ENCODE measurements around the gene SPPL3. TPM values are rescaled to one million over a fixed set of nuclear protein-coding genes. Genes with fewer than 3 reads are reported as not detected.

The SPPL3 gene
- total RNA-seq, 1 experiment from 2014 or later = 32.5 TPM

GRCh38 chr12:120825337-120825736 is 78.8 kb downstream of the SPPL3 start (continued):
- TF ChIP-seq ATF6 (CRISPR knock-in tag; IDR thresholded peaks at IDR 0.05) = no peak
- no peak for TF ChIP-seq JAZF1 (CRISPR knock-in tag; IDR thresholded peaks at IDR 0.05)
- TF ChIP-seq OVOL2 (CRISPR knock-in tag; IDR thresholded peaks at IDR 0.05; ENCODE audit: borderline replicate concordance) = no peak
- no peak for TF ChIP-seq AR (CRISPR knock-in tag; IDR thresholded peaks at IDR 0.05)

DNA sequence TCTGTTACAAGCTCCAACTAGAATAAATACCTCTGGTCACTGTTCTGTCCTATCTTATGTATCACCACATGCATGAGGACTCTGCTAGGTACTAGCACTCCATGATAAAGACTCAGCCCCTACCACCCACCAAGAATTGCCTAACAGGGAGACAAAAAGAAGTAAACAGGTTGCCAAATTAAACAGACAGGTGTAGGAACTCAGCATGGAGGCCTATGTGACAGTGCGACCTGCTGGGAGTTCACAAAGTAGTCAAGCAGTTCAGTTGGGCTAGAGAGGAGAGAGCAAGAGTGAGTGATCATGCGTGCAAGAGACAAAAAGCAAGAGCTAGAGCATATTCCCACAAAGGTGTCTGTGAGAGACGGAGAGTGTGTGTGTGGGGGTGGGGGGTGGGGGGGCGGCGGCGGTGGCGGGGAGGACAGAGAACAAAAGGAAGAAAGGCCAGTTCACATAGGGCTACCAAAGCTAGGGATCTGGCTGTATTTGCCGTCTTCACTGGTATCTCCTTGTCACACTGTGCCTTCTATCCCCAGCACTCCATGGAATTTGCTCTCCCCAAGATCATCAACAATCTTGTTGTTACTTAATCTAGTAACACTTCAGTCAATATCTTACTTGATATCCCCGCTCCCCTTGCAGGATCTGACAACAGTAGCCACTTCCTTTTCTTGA is 81.2 kb downstream of the SPPL3 start:
- CTCF ChIA-PET = interaction anchor here (0.8 to 1.7 kb wide), 6 partner anchors 11 to 182 kb away, joined by 4 to 10 read pairs (median 4); no protein-coding TSS in a partner anchor
- POLR2A ChIA-PET = interaction anchor here (0.7 kb wide), 1 partner anchor 114 kb away, joined by 3 read pairs; no protein-coding TSS in a partner anchor
- Mint-ChIP-seq H3K27me3 (ENCODE audit: low read depth) (no peaks in the 10 kb centered on the region), H3K9me3 (no peaks in the 10 kb centered on the region), H3K4me3 (no peak overlapping the region; the same call in 1 of the 2 replicates), H3K36me3 (no peaks in the 10 kb centered on the region), H3K4me1 (peaks cover 27% of the 10 kb centered on the region), H3K27ac (peak overlapping the region; percentile 85)
- TF ChIP-seq ZNF423 (CRISPR knock-in tag; IDR thresholded peaks at IDR 0.05) = peak; percentile 26; the same call in 1 of the 2 replicates
- TF ChIP-seq HMGA2 (CRISPR knock-in tag; IDR thresholded peaks at IDR 0.05) = no peak
- no peak for TF ChIP-seq FOXJ3 (CRISPR knock-in tag; IDR thresholded peaks at IDR 0.05; ENCODE audit: borderline replicate concordance)
- ATAC-seq (peak; percentile 89), DNase-seq (ENCODE audit: low spot score) (peak; percentile 39)

GRCh38 chr12:120821878-120822277 is 82.3 kb downstream of the SPPL3 start:
- DNase-seq (ENCODE audit: low spot score) = no peak
- peaks cover 31% of the 10 kb centered on the region for H3K4me1 Mint-ChIP-seq
- no peak for ATAC-seq
- H3K9me3 Mint-ChIP-seq = no peaks in the 10 kb centered on the region
- H3K27me3 Mint-ChIP-seq (ENCODE audit: low read depth) = no peaks in the 10 kb centered on the region
- H3K36me3 Mint-ChIP-seq = no peaks in the 10 kb centered on the region
- H3K4me3 Mint-ChIP-seq = no peak overlapping the region
- no peak for TF ChIP-seq SOX15 (CRISPR knock-in tag; IDR thresholded peaks at IDR 0.05)
- TF ChIP-seq, protein P1, sequence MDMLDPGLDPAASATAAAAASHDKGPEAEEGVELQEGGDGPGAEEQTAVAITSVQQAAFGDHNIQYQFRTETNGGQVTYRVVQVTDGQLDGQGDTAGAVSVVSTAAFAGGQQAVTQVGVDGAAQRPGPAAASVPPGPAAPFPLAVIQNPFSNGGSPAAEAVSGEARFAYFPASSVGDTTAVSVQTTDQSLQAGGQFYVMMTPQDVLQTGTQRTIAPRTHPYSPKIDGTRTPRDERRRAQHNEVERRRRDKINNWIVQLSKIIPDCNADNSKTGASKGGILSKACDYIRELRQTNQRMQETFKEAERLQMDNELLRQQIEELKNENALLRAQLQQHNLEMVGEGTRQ (CRISPR knock-in tag; IDR thresholded peaks at IDR 0.05) = no peak
- TF ChIP-seq TEAD1 (CRISPR knock-in tag; IDR thresholded peaks at IDR 0.05) = no peak
- TF ChIP-seq TP53 (CRISPR knock-in tag; IDR thresholded peaks at IDR 0.05) = no peak
- TF ChIP-seq ZBTB21 (CRISPR knock-in tag; IDR thresholded peaks at IDR 0.05; ENCODE audit: borderline replicate concordance) = no peak
- TF ChIP-seq, protein P2, sequence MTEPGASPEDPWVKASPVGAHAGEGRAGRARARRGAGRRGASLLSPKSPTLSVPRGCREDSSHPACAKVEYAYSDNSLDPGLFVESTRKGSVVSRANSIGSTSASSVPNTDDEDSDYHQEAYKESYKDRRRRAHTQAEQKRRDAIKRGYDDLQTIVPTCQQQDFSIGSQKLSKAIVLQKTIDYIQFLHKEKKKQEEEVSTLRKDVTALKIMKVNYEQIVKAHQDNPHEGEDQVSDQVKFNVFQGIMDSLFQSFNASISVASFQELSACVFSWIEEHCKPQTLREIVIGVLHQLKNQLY (CRISPR knock-in tag; IDR thresholded peaks at IDR 0.05) = no peak
- no peak for TF ChIP-seq ZBTB43 (CRISPR knock-in tag; IDR thresholded peaks at IDR 0.05)
- TF ChIP-seq, protein P3, sequence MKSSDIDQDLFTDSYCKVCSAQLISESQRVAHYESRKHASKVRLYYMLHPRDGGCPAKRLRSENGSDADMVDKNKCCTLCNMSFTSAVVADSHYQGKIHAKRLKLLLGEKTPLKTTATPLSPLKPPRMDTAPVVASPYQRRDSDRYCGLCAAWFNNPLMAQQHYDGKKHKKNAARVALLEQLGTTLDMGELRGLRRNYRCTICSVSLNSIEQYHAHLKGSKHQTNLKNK (CRISPR knock-in tag; IDR thresholded peaks at IDR 0.05) = no peak
- no peak for TF ChIP-seq FOXJ3 (CRISPR knock-in tag; IDR thresholded peaks at IDR 0.05; ENCODE audit: borderline replicate concordance)
- TF ChIP-seq MYBL2 (CRISPR knock-in tag; IDR thresholded peaks at IDR 0.05) = no peak
- no peak for TF ChIP-seq NR3C1 (CRISPR knock-in tag; conservative IDR thresholded peaks at IDR 0.05; ENCODE audit: low read depth)
- TF ChIP-seq ZNF416 (CRISPR knock-in tag; IDR thresholded peaks at IDR 0.05) = no peak
- no peak for TF ChIP-seq ZNF232 (CRISPR knock-in tag; IDR thresholded peaks at IDR 0.05)
- TF ChIP-seq, protein P4, sequence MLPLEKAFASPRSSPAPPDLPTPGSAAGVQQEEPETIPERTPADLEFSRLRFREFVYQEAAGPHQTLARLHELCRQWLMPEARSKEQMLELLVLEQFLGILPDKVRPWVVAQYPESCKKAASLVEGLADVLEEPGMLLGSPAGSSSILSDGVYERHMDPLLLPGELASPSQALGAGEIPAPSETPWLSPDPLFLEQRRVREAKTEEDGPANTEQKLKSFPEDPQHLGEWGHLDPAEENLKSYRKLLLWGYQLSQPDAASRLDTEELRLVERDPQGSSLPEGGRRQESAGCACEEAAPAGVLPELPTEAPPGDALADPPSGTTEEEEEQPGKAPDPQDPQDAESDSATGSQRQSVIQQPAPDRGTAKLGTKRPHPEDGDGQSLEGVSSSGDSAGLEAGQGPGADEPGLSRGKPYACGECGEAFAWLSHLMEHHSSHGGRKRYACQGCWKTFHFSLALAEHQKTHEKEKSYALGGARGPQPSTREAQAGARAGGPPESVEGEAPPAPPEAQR (CRISPR knock-in tag; IDR thresholded peaks at IDR 0.05) = no peak
- no peak for TF ChIP-seq TCF7 (CRISPR knock-in tag; IDR thresholded peaks at IDR 0.05; ENCODE audit: low read depth)
- TF ChIP-seq FOXK1 (CRISPR knock-in tag; IDR thresholded peaks at IDR 0.05) = no peak
- no peak for TF ChIP-seq CREM (CRISPR knock-in tag; IDR thresholded peaks at IDR 0.05)
- TF ChIP-seq ATF1 (CRISPR knock-in tag; IDR thresholded peaks at IDR 0.05) = no peak
- no peak overlapping the region for H3K27ac Mint-ChIP-seq
- CTCF ChIA-PET = no interaction called here
- POLR2A ChIA-PET = no interaction called here
